CD14-positive monocyte (primary cell): ENCODE measurements around the gene SLC39A9. TPM values are rescaled to one million over a fixed set of nuclear protein-coding genes. Genes with fewer than 3 reads are reported as not detected.

Source experiments
- DNase-seq, 3 donors: peaks; one replicate each; pipeline ENCODE4 v3.0.0-alpha.2; 2011 to 2022
- H2AFZ ChIP-seq: 2 replicates; pipeline ENCODE4 v1.6.0; 2012; ENCODE audit warnings: mild to moderate bottlenecking, low read depth, low read length, inconsistent platforms; ENCODE audit not compliant: insufficient read depth, poor library complexity, severe bottlenecking
- H3K27ac ChIP-seq, 2 donors: 1 replicate in 1 of 2; 2 replicates in 1 of 2; pipeline ENCODE4 v1.5.1; 2012 to 2013; ENCODE audit warnings: low read length in 2 of 2, control low read depth in 1 of 2, inconsistent platforms in 1 of 2, low read depth in 1 of 2, mild to moderate bottlenecking in 1 of 2
- H3K27me3 ChIP-seq, 2 donors: one replicate each; pipeline versions ENCODE4 v1.6.0 to v1.6.1; 2011 to 2013; ENCODE audit warnings: low read length in 2 of 2; ENCODE audit not compliant: control insufficient read depth in 2 of 2, insufficient read depth in 2 of 2
- H3K36me3 ChIP-seq, 2 donors: replicated peaks in 1 of 2; 1 replicate in 1 of 2; 2 replicates in 1 of 2; pipeline versions ENCODE4 v1.5.1 to v1.6.1; 2012 to 2013; ENCODE audit warnings: low read length in 2 of 2, control low read depth in 1 of 2, inconsistent platforms in 1 of 2, mild to moderate bottlenecking in 1 of 2; ENCODE audit not compliant: insufficient read depth in 2 of 2, control insufficient read depth in 1 of 2
- H3K4me1 ChIP-seq, 2 donors: 1 replicate in 1 of 2; 2 replicates in 1 of 2; pipeline versions ENCODE4 v1.5.1 to v1.6.1; 2012 to 2013; ENCODE audit warnings: low read length in 2 of 2, control low read depth in 1 of 2, inconsistent platforms in 1 of 2, mild to moderate bottlenecking in 1 of 2, moderate library complexity in 1 of 2; ENCODE audit not compliant: insufficient read depth in 2 of 2, control insufficient read depth in 1 of 2
- H3K4me2 ChIP-seq: replicated peaks from 2 replicates; pipeline ENCODE3; 2012; ENCODE audit warnings: low read length, moderate library complexity, mild to moderate bottlenecking; ENCODE audit not compliant: poor library complexity, severe bottlenecking; ENCODE audit errors: extremely low read depth
- H3K4me3 ChIP-seq, 3 experiments: fragments of 200-600 bp in 1 of 3; sonication (generic) in 1 of 3; replicated peaks in 1 of 3; 1 replicate in 2 of 3; 2 replicates in 1 of 3; pipeline ENCODE4 v1.5.1; 2011 to 2013; ENCODE audit warnings: low read length in 3 of 3, mild to moderate bottlenecking in 3 of 3, control low read depth in 2 of 3, low read depth in 2 of 3, inconsistent platforms in 1 of 3, moderate library complexity in 1 of 3
- H3K79me2 ChIP-seq: 2 replicates; pipeline ENCODE4 v1.6.0; 2012; ENCODE audit warnings: mild to moderate bottlenecking, control low read depth, inconsistent platforms, low read length, moderate library complexity; ENCODE audit not compliant: insufficient read depth
- H3K9ac ChIP-seq: 2 replicates; pipeline ENCODE4 v1.6.0; 2017; ENCODE audit warnings: low read length, mild to moderate bottlenecking; ENCODE audit not compliant: insufficient read depth, poor library complexity, severe bottlenecking
- H3K9me3 ChIP-seq, 2 donors: replicated peaks in 1 of 2; 1 replicate in 1 of 2; 2 replicates in 1 of 2; pipeline versions ENCODE4 v1.5.1 to v1.6.1; 2012 to 2013; ENCODE audit warnings: low read length in 2 of 2, control low read depth in 1 of 2; ENCODE audit not compliant: control insufficient read depth in 1 of 2, insufficient read depth in 1 of 2
- H4K20me1 ChIP-seq: 2 replicates; pipeline ENCODE4 v1.6.0; 2012; ENCODE audit warnings: mild to moderate bottlenecking, low read length, control low read depth, moderate library complexity; ENCODE audit not compliant: insufficient read depth
- H3K27ac Mint-ChIP-seq, 7 donors: one replicate each; pipeline ENCODE4 v1.8.0; 2020; ENCODE audit warnings: mild to moderate bottlenecking in 7 of 7, mixed read lengths in 7 of 7, moderate library complexity in 6 of 7, inconsistent platforms in 2 of 7
- H3K27me3 Mint-ChIP-seq, 3 donors: one replicate each; pipeline ENCODE4 v1.8.0; 2021 to 2022; ENCODE audit warnings: low read depth in 3 of 3, mild to moderate bottlenecking in 3 of 3, mixed read lengths in 3 of 3, moderate library complexity in 3 of 3, inconsistent platforms in 1 of 3
- H3K36me3 Mint-ChIP-seq, 2 donors: one replicate each; pipeline ENCODE4 v1.8.0; 2020; ENCODE audit warnings: mixed read lengths in 2 of 2, inconsistent platforms in 1 of 2, mild to moderate bottlenecking in 1 of 2
- H3K4me1 Mint-ChIP-seq: one replicate; pipeline ENCODE4 v1.8.0; 2020; ENCODE audit warnings: mild to moderate bottlenecking, mixed read lengths
- H3K4me3 Mint-ChIP-seq, 2 donors: one replicate each; pipeline ENCODE4 v1.8.0; 2020; ENCODE audit warnings: mild to moderate bottlenecking in 2 of 2, mixed read lengths in 2 of 2, moderate library complexity in 1 of 2
- H3K9me3 Mint-ChIP-seq, 7 donors: one replicate each; pipeline ENCODE4 v1.8.0; 2020 to 2022; ENCODE audit warnings: mixed read lengths in 7 of 7, mild to moderate bottlenecking in 6 of 7, moderate library complexity in 6 of 7, inconsistent platforms in 2 of 7
- WGBS: methylation state at CpG from one replicate; pipeline ENCODE4 v1.1.5; 2013; ENCODE audit warnings: missing lambda C conversion rate; ENCODE audit not compliant: insufficient coverage; 5-methylcytosine and 5-hydroxymethylcytosine counted together
- intact Hi-C, 2 donors: fragments of 100-400 bp; cut with micrococcal nuclease; formaldehyde crosslinking; loops; one replicate each; pipeline versions ENCODE4 v1.15.0 to v1.15.1; 2023
- polyA plus RNA-seq, 3 donors: library from polyadenylated mRNA; depleted of rRNA in 1 of 3; unstranded in 2 of 3; stranded (reverse) in 1 of 3; fragments of 300-500 nt in 2 of 3; fragments of >200 nt in 1 of 3; fragmentation: Illumina TruSeq in 2 of 3; gene quantifications; 1 replicate in 2 of 3; 2 replicates in 1 of 3; pipeline ENCODE4 v1.2.3, GENCODE V29; 2012 to 2021
- TF ChIP-seq, protein P1 (sequence below): fragments of 200-600 bp; IDR thresholded peaks from one replicate; pipeline ENCODE4 v1.8.0; 2022; ENCODE audit warnings: antibody characterized with exemption, mild to moderate bottlenecking

SLC39A9 gene
- polyA plus RNA-seq, 3 donors: 28.6 to 44.2 (median 37.6) TPM

DNA sequence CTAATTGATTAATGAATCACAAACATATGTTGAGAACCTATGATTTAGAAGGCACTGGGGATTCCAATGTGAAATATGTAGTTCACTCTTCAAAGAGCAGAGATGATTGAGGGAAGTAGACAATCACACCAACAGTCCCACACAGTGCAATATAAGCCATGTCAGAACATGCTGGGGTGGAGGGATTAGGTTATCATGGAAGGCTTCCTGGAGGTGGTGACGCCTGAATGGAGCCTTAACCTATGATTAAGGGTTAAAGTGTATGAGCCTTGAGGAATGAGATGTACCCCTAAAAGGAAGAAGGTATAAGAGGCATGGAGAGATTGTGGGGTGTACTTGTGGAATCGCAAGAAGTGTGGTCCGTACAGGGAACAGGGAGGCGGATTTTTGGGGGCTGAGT is 31.7 kb upstream of the SLC39A9 start:
- no peaks in the 10 kb centered on the region for H3K4me1 Mint-ChIP-seq
- no peak overlapping the region for H3K4me3 Mint-ChIP-seq
- Histone ChIP-seq H3K9ac (no peak overlapping the region), H3K4me1 (no peaks in the 10 kb centered on the region), H3K79me2 (no peaks in the 10 kb centered on the region), H3K9me3 (no peaks in the 10 kb centered on the region), H4K20me1 (no peaks in the 10 kb centered on the region), H3K4me3 (no peak overlapping the region), H3K4me2 (no peak overlapping the region), H3K27me3 (no peaks in the 10 kb centered on the region), H3K36me3 (no peaks in the 10 kb centered on the region), H3K27ac (no peak overlapping the region), H2AFZ (no peak overlapping the region)
- TF ChIP-seq, protein P1, sequence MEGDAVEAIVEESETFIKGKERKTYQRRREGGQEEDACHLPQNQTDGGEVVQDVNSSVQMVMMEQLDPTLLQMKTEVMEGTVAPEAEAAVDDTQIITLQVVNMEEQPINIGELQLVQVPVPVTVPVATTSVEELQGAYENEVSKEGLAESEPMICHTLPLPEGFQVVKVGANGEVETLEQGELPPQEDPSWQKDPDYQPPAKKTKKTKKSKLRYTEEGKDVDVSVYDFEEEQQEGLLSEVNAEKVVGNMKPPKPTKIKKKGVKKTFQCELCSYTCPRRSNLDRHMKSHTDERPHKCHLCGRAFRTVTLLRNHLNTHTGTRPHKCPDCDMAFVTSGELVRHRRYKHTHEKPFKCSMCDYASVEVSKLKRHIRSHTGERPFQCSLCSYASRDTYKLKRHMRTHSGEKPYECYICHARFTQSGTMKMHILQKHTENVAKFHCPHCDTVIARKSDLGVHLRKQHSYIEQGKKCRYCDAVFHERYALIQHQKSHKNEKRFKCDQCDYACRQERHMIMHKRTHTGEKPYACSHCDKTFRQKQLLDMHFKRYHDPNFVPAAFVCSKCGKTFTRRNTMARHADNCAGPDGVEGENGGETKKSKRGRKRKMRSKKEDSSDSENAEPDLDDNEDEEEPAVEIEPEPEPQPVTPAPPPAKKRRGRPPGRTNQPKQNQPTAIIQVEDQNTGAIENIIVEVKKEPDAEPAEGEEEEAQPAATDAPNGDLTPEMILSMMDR: no peak
- intact Hi-C loops: no loop called here
- no peaks in the 10 kb centered on the region for H3K9me3 Mint-ChIP-seq
- WGBS: 100% methylated on average over 4 of the region's 4 CpGs
- DNase-seq: no peak
- no peaks in the 10 kb centered on the region for H3K36me3 Mint-ChIP-seq
- peaks cover 2 to 4% (median 3%) of the 10 kb centered on the region in 3 donors for H3K27me3 Mint-ChIP-seq
- H3K27ac Mint-ChIP-seq: no peak overlapping the region

DNA sequence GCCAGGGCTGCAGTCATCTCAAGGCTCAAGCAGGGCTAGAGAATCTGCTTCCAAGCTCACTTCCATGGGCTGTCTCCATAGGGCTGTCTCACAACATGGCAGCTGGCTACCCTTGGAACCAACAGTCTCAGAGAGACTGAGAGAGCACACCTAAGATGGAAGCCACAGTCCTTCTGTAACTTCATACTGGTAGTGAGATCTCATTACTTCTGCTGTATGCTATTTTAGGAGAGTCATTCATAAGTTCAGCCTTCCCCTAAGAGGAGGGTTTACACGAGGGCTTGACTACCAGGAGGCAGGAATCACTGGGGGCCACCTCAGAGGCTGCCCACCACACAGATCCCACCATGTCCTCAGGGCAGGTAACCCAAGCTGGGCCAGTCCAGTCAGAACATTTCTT is 30.1 kb upstream of the SLC39A9 start:
- intact Hi-C loops: no loop called here
- H3K9me3 Mint-ChIP-seq: no peaks in the 10 kb centered on the region
- no peaks in the 10 kb centered on the region for H3K4me1 ChIP-seq

More for the DNA sequence above, 30.1 kb upstream of the SLC39A9 start:
- Mint-ChIP-seq H3K4me1 (no peaks in the 10 kb centered on the region), H3K36me3 (peaks cover 2 to 10% of the 10 kb centered on the region in 2 donors), H3K4me3 (no peak overlapping the region), H3K27ac (no peak overlapping the region), H3K27me3 (peaks cover 2 to 3% (median 2%) of the 10 kb centered on the region in 3 donors)
- TF ChIP-seq, protein P1: no peak
- no peak overlapping the region for H3K27ac ChIP-seq
- no peaks in the 10 kb centered on the region for H3K79me2 ChIP-seq
- H3K36me3 ChIP-seq: no peaks in the 10 kb centered on the region
- DNase-seq: no peak
- no CpG with 5 or more reads among the region's 1 CpG for WGBS
- H3K27me3 ChIP-seq: no peaks in the 10 kb centered on the region
- H3K9me3 ChIP-seq: no peaks in the 10 kb centered on the region
- no peak overlapping the region for H3K9ac ChIP-seq
- no peak overlapping the region for H3K4me2 ChIP-seq
- H4K20me1 ChIP-seq: no peaks in the 10 kb centered on the region
- H2AFZ ChIP-seq: no peak overlapping the region
- H3K4me3 ChIP-seq: no peak overlapping the region
